NCI-H2171 (cell line): Measurements from ENCODE around the gene HTRA1.

ENCODE experiments used
- DNase-seq: peaks from one replicate; lab custom pipeline; 2025; lab: John Stamatoyannopoulos, UW

The HTRA1 gene

DNA sequence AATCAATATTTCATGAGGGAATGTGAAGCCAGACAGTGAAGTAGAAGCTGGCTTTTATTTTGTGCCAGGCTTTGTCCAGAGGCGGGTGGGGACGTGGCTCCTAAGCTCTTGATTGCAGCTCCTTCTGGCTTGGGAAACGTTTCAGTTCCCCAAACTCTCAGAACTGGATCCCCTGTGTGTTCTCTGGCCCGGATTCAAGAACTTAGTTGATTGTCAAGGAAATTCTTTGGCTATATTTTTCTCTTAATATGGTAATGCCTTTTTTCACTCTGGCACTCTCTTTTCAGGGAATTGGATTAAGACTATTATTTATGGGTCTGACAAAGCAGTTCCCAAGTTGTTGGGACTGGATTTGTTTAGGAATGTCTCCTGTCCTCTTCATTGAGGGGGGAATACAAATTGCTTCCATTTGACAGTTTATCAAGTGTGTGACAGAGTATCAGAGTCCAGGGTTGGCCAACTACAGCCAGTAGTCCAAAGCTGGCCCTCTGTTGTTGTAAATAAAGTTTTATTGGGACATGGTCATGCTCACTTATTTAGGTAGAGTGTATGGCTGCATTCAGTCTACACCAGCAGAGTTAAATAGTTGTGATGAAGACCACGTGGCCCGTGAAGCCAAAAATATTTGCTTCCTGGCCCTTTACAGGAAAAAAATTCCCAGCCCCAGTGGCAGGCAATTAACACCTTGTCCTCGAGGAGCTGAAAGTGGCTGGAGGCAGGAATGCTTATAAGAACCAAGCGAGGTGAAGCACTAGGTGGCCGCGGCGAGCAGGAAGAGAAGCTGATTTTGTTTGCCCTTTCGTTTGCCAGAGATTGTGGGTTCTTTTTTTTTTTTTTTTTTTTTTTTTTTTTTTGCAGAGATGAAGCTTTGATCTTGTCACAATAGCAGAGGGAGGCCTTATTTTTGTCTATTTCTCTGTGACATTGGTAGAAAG lies 34.3 kb downstream of the HTRA1 start:
- no peak for DNase-seq

DNA sequence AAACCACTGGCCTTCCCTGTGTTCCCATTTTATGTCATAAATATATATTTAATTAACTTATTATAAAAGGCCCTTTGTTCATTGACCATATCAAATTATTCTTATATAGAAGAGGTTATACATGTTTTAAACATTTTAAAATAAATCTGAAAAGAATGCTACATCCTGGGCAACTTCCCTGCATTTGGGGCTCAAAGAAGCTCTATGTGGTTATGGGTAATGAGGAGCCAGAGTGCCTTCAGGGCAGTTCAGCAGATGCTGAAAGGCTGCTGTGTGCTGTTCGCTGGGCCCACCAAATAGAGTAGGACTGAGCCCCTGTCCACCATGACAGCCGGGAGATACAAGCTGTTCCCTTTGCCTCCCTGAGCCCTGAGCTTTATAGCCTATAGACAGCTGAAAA lies 35.9 kb downstream of the HTRA1 start:
- DNase-seq, result no peak

DNA sequence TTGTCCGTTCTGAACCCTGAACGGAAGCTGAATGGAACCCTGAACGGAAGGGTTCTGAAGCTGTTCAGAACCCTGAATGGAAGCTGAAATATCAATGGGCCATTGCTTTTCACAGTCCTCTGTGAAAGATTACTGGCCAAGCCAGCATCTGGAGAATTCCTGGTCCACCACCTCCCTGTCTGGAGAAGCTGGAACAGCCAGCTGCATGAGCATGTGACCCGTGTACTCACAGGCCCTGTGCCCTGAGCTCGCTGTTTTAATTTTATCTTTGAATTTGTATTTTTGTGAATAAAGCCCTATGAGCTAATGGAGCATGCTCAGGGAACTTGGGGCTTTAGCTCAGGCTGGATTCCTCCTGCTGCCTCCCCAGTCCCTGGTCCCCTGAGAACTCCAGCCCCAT lies 37.2 kb downstream of the HTRA1 start:
- no peak for DNase-seq

DNA sequence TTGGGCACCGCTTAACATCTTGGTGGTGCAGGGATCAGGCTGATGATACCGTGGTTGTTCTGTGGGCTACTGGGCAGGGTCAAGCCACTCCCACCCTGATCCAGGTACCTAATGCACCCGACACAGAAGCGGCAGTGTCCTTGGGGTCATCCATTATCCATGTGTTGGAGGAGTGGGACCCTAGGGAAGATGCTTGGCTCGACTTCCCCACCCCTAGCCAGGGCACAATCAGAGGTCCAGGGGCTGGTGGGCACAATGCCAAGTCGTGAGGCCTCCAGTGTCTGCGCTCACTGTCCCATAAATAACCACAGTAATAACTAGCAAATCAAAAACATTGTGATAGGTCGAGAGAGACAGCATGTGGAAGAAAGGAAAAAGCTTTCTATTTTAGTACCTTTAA lies 37.7 kb downstream of the HTRA1 start:
- no peak for DNase-seq

DNA sequence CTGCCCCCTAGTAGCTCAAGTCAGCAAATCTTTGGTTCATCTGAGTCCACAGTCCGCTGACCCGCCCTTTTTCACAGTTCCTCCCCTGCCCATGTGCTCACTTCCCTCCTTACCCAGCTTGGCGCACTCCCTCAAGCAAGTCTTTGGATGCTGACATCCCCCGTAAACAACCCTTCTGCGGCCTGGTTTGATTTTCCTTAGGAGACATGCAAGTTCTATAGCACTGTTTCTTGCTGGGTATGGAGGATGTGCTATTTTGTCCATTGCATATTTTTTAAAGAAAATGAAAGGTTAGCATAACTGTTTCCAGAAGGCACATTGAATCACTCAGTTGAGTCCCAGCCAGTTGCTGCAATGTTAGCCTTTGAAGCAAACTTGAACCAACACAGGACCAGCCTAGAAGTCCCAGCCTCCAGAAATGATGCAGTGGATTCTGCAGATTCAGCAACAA lies 38.2 kb downstream of the HTRA1 start:
- DNase-seq, result no peak

DNA sequence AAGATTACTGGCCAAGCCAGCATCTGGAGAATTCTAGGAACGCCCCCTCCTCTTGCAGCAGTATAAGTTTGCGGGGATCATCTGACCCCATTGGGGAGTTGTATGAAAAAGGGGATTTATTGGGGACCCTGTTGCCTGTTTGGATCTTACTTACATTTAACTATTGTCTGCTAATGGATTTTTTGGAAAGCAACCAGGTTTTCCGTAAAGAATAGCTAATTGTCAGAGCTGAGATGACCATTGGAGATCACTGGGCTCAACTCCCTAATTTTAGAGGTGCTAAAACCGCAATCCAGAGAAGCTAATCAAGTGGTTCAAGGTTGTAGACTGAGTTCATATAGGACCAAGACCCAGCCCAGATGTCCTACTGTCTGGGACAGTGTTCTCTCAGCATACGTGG lies 38.8 kb downstream of the HTRA1 start:
- no peak for DNase-seq

DNA sequence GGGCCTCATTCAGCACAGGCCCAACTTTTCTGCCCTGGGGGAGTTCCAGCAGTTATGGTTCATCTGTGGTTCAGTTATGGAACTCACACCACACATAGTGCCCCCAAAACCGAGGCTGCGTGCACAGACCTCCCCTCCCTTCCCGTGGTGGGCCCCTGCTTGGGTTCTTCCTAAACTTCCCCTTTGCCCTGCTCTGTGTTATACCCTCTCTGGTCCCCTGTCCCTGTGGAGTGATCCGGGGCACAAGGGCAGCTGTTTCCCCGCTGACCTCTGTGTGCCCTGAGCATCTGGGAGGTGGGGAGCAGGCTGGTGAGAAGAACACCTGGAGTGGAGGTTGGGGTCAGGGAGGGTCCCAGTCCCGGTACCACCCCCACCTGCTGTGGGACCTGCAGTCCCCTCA lies 39.4 kb downstream of the HTRA1 start:
- DNase-seq, result no peak

DNA sequence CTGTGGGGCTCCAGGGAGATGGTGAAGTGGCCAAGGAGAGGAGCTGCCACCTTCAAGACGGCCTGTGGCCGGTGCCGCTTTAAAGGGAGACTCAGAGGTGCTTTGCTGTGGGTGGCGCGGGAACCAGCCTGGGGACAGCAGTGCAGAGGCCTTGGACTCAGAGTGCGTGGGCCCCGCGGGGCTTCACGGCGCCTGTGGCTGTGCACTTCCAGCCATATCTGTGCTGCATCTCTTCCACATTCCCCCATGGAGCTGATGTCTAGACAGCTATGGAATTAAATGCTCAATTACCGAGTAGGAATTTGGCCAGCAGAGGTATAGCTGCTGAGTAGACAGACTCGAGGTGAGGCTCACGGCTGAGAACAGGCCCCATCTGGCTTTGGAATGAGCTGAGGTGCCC lies 41.7 kb downstream of the HTRA1 start:
- no peak for DNase-seq

DNA sequence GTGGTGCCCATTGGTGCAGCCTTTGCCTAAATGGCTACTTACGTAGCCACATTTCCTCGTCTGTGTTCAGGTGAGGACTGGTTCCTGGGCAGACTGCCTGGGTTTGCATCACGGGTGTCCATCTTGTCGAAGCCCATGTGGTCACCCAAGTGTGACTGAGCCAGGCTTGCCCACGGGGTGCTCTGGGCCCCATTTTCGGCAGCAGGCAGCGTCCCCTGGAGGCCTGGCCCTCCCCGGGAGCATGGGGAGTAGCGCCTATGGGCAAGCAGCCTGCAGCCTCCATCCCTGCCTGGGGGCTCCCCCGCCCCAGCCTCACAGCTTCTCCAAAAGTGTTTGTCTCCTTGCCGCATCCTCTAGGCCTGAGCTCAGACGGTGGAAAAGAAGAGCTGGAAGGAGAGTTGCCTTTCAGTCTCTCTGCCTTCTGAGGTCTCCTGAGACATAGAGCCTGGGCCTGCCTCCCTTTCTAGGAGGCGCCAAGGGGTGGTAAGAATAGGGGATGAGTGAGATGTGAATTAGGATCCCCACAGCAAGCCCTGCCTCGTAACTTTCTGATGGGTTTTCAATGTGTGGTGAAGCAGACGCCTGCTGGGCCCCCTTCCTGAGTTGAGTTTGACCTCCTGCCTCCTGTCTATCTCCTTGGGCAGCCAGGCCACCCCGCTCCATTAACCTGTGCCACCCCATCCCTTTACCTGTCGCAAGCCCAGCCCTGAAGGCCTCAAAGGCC lies 42.7 kb downstream of the HTRA1 start:
- DNase-seq, result no peak

DNA sequence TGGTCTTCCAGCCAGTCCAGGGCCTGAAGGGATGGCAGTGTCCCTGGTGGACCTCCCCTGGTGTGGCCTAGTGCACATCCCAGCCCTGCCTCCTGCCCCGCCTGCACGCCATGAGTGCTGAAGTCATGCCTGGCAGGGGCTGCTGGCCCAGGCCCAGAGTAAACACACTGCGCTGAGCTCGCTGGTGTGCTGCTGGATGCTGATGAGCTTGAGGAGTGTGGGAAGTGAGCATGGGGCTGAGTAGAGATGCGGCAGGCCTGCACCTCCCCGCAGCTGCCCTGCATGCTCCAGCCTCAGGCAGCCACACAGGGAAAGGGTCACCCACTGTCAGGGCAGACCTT lies 43.2 kb downstream of the HTRA1 start:
- DNase-seq, result no peak

DNA sequence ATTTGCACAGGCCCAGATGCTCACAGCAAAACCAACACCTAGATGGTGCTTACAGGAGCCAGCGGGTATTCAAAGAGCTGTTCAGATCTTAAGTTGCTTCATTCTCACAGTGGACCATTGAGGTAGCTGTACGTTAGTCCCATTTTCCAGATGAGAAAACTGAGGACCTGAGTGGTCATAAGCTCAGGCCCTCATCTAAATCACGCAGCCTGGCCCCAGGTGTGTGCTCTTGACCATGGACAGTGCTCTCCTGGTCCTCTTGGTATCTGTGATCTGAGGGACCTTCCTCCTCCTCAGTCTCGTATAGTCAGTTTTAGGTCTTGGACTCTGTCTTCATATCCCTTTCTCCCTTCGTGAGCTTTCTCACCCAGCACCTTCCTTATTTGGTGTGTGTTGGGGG lies 43.7 kb downstream of the HTRA1 start:
- no peak for DNase-seq

DNA sequence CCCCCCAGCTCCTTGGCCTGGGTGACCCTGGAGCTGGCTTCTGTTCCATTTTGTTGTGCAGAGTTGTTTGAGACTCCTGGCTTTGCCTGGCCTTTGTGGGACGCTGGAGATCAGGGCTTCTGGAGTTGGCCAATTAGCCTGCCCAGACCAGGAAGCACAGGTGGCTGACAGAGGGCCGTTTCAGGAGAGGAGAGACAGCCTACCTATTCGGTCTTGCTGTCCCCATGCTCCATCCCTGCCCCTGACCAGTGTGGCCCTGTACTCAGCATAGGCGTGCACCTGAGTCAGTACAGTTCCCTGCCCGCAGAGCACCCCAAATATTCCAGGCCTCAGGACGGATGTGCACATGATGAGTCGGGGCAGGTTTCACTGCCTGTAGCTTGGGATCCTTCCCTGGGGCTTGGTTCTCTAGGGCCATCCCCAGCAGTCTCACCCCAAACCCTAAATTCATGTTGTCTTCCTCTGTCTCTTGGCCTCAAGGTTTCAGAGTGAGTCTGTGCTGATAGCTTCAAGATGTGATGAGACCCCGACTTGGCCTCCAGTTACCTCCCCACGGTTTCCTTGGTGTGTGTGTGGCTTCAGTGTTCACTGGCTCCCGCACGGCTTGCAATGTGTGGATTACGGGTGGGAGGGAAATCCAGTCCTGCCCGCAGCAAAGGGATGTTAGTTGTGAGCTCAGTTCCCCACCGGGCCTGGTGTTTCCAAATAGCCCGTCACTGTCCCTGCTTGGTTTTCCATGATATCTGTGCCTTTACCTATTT lies 44.7 kb downstream of the HTRA1 start:
- DNase-seq, result no peak

DNA sequence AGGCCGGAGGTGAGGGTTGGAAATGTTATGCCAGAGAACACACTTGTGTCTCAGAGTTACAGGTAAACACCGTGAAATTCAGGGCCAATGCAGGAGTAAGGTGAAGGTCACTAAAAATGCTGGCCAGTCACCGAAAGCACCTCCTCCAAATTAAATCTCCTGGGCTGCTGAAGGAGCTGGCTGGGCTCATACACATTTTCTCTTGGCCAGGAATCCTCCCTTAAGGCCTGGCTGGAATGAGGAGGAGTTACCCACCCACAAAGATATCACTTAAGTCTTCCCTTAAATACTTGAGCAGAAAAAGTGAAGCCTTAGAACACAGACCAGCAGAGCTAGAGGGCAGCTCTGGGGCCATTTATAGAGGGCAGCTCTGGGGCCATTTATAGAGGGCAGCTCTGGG lies 46.3 kb downstream of the HTRA1 start:
- no peak for DNase-seq

DNA sequence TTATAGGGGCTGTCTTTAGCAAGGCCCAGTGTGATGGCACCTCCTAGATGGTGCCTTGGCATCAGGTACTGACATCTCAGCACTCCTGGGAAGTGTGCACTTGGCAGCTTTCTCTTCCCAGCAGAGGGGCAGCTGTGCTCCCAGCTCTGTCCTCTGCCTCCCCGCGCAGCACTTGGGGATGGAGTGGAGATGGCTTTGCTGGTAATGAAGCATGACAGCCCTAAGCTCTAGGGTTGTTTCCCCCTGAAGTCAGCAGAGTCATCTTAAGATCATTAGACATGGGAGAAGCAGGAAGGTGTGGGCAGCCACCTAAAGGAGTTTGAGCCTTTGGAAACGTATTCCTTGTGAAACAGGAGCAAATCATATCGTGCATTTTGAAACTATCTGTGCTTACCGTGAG lies 46.7 kb downstream of the HTRA1 start:
- no peak for DNase-seq

DNA sequence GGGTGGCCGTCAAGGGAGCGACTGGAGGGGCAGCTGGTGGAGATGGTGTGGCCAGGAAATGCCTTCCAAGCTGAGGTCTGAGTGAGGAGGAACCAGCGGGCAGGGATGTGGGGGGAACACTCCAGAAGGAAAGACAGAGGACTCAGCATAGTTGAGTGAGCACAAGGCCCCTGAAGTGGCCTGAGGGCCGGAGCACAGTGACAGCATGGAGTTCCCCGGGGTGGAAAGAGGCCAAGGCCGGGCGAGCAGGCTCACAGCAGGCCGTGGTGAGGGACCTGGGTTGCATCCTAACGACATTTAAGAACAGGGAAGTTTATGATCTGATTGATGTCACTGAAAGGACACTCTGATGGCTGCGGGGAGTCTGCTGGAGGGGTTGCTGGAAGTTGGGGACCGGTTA lies 48.0 kb downstream of the HTRA1 start:
- DNase-seq, result no peak

DNA sequence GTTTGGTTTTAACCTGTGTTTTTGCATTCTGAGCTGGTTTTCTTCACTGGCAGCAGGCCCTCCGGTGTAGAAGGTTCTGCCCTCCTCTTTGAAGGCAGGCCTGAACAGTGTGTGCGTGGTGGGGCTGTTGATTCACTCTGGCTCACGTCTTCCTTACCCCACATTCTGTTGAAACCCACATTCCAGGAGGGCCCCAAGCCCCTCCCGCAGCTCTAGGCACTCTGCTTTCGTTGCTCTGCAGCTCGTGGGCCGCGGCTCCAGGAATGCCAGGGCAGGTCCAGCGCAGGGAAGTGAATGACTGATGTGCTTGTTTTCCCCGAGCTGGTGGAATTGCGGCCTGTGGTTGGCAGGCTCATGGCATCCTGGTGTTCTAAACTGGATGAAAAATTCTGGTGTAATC lies 49.0 kb downstream of the HTRA1 start:
- no peak for DNase-seq

DNA sequence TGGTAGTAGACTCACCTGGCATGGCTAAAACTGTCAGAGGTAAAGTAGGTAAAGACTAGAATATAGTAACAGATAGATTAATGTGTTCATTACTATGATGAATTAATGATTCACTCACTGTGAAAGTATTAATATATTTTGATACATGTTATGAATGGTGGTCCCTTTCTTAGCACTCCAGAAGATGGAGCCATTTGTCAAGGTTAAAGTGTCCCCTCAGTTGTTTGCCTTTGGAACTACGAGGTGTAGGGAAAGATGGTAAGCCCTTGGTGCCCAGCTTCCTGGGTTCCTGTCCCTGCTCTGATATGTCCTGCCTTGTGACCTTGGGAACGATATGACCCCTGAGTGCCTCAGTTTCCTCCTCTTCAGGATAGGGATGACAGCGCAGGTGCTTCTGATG lies 49.4 kb downstream of the HTRA1 start:
- no peak for DNase-seq

DNA sequence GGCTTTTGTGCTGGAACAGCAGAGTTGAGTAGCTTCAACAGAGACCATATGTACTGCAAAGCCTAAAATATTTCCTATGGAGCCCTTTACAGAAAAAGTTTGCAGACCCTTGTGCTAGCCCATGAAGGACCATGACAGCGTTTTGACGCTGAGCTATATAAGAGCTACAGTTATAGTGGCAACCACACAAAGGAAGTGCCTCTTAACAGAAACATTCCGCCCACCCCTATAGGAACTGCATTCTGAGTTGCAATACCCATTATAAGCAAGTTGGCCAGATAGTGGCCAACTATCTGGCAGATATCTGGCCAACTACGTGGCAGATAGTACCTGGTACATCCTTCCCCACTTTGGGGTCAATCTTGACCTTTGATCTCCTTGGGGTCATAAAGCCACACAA lies 51.7 kb downstream of the HTRA1 start:
- no peak for DNase-seq

DNA sequence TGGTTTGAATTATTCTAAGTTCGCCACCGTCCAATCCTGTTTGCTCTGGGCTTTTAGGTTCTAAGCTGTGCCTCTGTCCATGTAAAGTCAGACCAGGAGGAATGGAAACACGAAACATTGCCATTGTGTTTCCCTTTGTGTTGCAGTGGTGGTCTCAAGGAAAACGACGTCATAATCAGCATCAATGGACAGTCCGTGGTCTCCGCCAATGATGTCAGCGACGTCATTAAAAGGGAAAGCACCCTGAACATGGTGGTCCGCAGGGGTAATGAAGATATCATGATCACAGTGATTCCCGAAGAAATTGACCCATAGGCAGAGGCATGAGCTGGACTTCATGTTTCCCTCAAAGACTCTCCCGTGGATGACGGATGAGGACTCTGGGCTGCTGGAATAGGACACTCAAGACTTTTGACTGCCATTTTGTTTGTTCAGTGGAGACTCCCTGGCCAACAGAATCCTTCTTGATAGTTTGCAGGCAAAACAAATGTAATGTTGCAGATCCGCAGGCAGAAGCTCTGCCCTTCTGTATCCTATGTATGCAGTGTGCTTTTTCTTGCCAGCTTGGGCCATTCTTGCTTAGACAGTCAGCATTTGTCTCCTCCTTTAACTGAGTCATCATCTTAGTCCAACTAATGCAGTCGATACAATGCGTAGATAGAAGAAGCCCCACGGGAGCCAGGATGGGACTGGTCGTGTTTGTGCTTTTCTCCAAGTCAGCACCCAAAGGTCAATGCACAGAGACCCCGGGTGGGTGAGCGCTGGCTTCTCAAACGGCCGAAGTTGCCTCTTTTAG lies 52.9 kb downstream of the HTRA1 start:
- no peak for DNase-seq

DNA sequence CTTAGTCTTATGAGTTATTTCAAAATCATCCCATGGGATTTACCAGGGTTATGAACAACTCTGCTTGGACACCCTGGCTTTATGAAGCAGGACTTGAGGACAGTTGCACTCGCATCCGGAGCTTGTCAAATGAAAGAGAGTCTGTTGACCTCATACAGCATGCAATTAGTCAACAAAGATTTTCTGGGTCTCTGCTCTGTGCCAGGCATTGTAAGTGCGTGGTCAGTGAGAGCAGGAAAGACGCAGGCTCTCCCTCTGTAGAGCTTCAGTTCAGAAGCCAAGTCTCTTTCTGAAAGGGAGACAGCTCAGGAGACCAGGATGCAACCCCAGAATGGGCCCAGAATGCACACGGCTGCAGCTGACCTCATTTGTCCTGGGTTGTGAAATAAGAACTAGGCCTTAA lies 53.7 kb downstream of the HTRA1 start:
- no peak for DNase-seq

DNA sequence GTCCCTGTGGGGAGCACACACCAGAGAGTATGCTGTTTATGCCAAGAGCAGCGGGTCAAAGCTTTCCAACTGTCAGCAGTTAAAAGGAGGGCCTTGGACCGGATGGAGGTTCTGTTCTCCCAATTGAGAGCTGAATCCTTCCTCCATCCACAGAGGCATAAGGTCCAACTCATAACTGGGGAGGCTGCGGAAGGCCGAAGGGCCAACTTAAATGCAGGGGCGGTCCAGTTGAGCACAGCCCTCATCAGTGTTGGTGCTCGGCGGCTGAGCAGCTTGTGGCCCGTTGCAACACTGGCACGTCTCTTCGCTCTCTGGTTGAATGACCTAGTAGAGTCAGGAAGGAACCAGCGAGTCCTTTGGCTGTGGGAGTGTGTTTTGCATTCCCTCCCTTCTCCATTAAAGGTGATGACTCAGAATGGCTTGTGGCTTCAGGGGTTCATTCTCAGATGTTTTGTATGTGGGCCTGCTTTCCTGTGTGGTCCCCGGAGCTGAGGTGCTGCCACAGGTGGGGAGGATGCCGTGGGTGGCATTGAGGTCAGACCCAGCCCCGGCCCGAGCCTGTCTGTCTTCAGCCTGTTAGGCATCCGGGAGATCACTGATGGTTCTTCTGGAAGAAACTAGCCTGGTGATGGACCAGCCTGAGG lies 54.4 kb downstream of the HTRA1 start:
- DNase-seq, result no peak

DNA sequence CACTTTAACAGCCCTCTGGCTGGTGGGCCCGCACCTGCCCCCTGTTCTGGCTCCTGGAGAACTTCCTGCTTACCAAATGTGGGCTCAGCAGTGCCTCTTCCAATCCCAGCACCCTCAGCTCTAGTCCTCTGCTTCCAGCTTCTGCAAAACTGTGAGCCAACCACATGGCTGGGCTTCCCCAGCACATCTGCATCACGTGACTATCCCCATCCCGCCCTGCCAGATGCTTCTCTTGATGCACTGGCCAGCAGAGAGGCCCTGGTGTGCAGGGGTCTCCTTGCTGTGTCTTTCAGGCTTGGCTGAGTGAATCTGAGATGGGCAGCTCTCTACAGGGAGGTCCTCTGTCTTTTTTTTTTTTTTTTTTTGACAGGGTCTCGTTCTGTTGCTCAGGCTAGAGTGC lies 55.4 kb downstream of the HTRA1 start:
- no peak for DNase-seq
